Ascending aorta (tissue), 2 donors: ENCODE results near the gene PDE6G. TPM values are rescaled to one million over a fixed set of nuclear protein-coding genes. Genes with fewer than 3 reads are reported as not detected.

Experiments used
- DNase-seq, 2 donors: peaks; one replicate each; pipeline ENCODE4 v3.0.0-alpha.2; 2019; ENCODE audit warnings: low spot score in 2 of 2
- H3K27ac ChIP-seq, 2 donors: fragments of 200-600 bp; sonication (generic); one replicate each; pipeline ENCODE4 v1.5.1; 2016 to 2017; ENCODE audit warnings: mild to moderate bottlenecking in 1 of 2
- H3K27me3 ChIP-seq: fragments of 200-600 bp; sonication (generic); one replicate; pipeline ENCODE4 v1.5.1; 2017
- H3K36me3 ChIP-seq, 2 donors: fragments of 200-600 bp; sonication (generic); one replicate each; pipeline ENCODE4 v1.5.1; 2016
- H3K4me1 ChIP-seq, 2 donors: fragments of 200-600 bp; sonication (generic); one replicate each; pipeline ENCODE4 v1.5.1; 2016 to 2017; ENCODE audit warnings: mild to moderate bottlenecking in 1 of 2
- H3K4me3 ChIP-seq, 2 donors: fragments of 200-600 bp; sonication (generic); one replicate each; pipeline ENCODE4 v1.5.1; 2016 to 2017; ENCODE audit warnings: mild to moderate bottlenecking in 1 of 2
- H3K9me3 ChIP-seq, 2 donors: fragments of 200-600 bp; sonication (generic); one replicate each; pipeline ENCODE4 v1.5.1; 2016
- CTCF ChIP-seq, 3 experiments: fragments of 200-600 bp in 2 of 3; fragments of 450-650 bp in 1 of 3; sonication (generic) in 2 of 3; IDR thresholded peaks; one replicate each; pipeline ENCODE4 v1.5.1; 2016 to 2019; ENCODE audit warnings: antibody characterized with exemption in 3 of 3, mild to moderate bottlenecking in 1 of 3, moderate library complexity in 1 of 3
- intact Hi-C: fragments of 100-400 bp; cut with DNase I; formaldehyde crosslinking; loops from one replicate; pipeline ENCODE4 v1.15.1; 2023
- total RNA-seq: library from RNA; depleted of rRNA; stranded (reverse); fragments of >200 nt; gene quantifications from one replicate; pipeline ENCODE4 v1.1.0, GENCODE V29; 2016

The PDE6G gene
- total RNA-seq, 1 donor from 2014 or later = not detected

- H3K36me3 ChIP-seq = peaks cover 99 to 100% of the 10 kb centered on the region in 2 donors
- H3K4me3 ChIP-seq = no peak overlapping the region
- intact Hi-C loops = no loop called here
- H3K9me3 ChIP-seq = no peaks in the 10 kb centered on the region
- no peak for DNase-seq
- H3K27me3 ChIP-seq = no peaks in the 10 kb centered on the region
- TF ChIP-seq CTCF (IDR thresholded peaks at IDR 0.05) = no peak
- H3K27ac ChIP-seq = no peak overlapping the region
- H3K4me1 ChIP-seq = no peaks in the 10 kb centered on the region
These were observed 34.9 kb upstream of the PDE6G start for GRCh38 chr17:81691196-81691595.

GRCh38 chr17:81690549-81690948 is 34.2 kb upstream of the PDE6G start:
- no peak for DNase-seq
- H3K9me3 ChIP-seq = no peaks in the 10 kb centered on the region
- no peak for TF ChIP-seq CTCF (IDR thresholded peaks at IDR 0.05)
- H3K4me1 ChIP-seq = peaks cover 1 to 2% of the 10 kb centered on the region in 2 donors
- H3K27ac ChIP-seq = no peak overlapping the region
- H3K4me3 ChIP-seq = no peak overlapping the region
- intact Hi-C loops = no loop called here
- H3K27me3 ChIP-seq = no peaks in the 10 kb centered on the region
- peaks cover 96 to 98% of the 10 kb centered on the region in 2 donors for H3K36me3 ChIP-seq

- no peak overlapping the region for H3K27ac ChIP-seq
- H3K9me3 ChIP-seq = no peaks in the 10 kb centered on the region
- TF ChIP-seq CTCF (IDR thresholded peaks at IDR 0.05) = no peak
- intact Hi-C loops = no loop called here
- H3K4me1 ChIP-seq = peaks cover 6 to 7% of the 10 kb centered on the region in 2 donors
- H3K27me3 ChIP-seq = no peaks in the 10 kb centered on the region
- DNase-seq = no peak
- H3K36me3 ChIP-seq = peaks cover 91 to 93% of the 10 kb centered on the region in 2 donors
- H3K4me3 ChIP-seq = no peak overlapping the region
These were observed 33.7 kb upstream of the PDE6G start for GRCh38 chr17:81690066-81690465.

- peaks cover 76 to 79% of the 10 kb centered on the region in 2 donors for H3K36me3 ChIP-seq
- no peaks in the 10 kb centered on the region for H3K27me3 ChIP-seq
- no peak overlapping the region for H3K27ac ChIP-seq
- DNase-seq = no peak
- peaks cover 11 to 14% of the 10 kb centered on the region in 2 donors for H3K4me1 ChIP-seq
- intact Hi-C loops = no loop called here
- no peaks in the 10 kb centered on the region for H3K9me3 ChIP-seq
- no peak for TF ChIP-seq CTCF (IDR thresholded peaks at IDR 0.05)
- H3K4me3 ChIP-seq = no peak overlapping the region
These were observed 32.3 kb upstream of the PDE6G start for GRCh38 chr17:81688616-81689015.

- peaks cover 70 to 73% of the 10 kb centered on the region in 2 donors for H3K36me3 ChIP-seq
- H3K4me3 ChIP-seq = no peak overlapping the region
- peaks cover 14% of the 10 kb centered on the region in 2 donors for H3K4me1 ChIP-seq
- H3K27me3 ChIP-seq = no peaks in the 10 kb centered on the region
- no peak overlapping the region for H3K27ac ChIP-seq
- no peaks in the 10 kb centered on the region for H3K9me3 ChIP-seq
- no peak for TF ChIP-seq CTCF (IDR thresholded peaks at IDR 0.05)
- DNase-seq = no peak
- intact Hi-C loops = no loop called here
These were observed 31.6 kb upstream of the PDE6G start for GRCh38 chr17:81687770-81688541.
